ENCODE data around the gene WWTR1.

WWTR1 gene

DNA sequence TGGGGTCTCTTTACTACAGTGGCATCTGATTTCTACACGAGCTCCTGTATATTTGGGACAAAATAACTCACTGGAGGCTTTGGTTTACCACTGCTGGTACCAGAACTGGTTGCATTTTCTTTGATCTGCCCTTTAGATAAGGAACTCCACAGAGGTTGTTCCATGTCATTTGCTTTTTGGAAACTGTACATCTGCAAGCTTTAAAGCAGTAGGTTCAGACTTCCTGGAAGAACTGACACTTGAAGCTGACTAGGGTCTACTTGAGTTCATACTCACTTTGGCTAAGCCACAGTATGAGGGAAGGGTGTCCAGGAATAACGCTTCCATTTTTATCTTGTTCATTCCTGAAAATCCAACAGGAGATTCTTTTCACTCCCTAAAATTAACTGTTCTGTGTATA, 86.4 kb downstream of the WWTR1 start:
- Histone ChIP-seq H3K36me3 (no peaks in the 10 kb centered on the region), H3K9me3 (no peaks in the 10 kb centered on the region), H3K4me1 (ENCODE audit: control insufficient read depth in 1 of 2, insufficient read depth in 1 of 2, low read depth in 1 of 2, low read length in 1 of 2) (no peaks in the 10 kb centered on the region), H3K27ac (no peak overlapping the region), H3K4me3 (ENCODE audit: low read depth in 1 of 2, low read length in 1 of 2) (no peak overlapping the region), H3K27me3 (peaks cover 59% of the 10 kb centered on the region)
- TF ChIP-seq, protein P1, sequence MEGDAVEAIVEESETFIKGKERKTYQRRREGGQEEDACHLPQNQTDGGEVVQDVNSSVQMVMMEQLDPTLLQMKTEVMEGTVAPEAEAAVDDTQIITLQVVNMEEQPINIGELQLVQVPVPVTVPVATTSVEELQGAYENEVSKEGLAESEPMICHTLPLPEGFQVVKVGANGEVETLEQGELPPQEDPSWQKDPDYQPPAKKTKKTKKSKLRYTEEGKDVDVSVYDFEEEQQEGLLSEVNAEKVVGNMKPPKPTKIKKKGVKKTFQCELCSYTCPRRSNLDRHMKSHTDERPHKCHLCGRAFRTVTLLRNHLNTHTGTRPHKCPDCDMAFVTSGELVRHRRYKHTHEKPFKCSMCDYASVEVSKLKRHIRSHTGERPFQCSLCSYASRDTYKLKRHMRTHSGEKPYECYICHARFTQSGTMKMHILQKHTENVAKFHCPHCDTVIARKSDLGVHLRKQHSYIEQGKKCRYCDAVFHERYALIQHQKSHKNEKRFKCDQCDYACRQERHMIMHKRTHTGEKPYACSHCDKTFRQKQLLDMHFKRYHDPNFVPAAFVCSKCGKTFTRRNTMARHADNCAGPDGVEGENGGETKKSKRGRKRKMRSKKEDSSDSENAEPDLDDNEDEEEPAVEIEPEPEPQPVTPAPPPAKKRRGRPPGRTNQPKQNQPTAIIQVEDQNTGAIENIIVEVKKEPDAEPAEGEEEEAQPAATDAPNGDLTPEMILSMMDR (IDR thresholded peaks at IDR 0.05) = no peak

DNA sequence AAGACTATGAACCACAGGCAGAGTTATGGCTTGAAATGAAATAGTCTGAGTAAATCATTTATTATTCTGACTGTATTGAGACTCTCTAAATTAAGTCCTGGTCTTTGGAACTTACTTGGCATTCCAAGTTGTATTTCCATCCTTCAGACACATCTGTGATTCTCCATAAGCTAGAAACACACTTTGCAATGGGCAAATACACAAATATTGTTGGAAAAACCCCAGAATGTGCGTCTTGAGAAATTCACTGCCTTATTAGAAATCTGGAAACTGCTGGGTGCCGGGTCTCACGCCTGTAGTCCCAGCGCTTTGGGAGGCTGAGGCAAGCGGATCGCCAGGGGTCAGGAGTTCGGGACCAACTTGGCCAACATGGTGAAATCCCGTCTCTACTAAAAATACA, 87.8 kb downstream of the WWTR1 start:
- peaks cover 48% of the 10 kb centered on the region for H3K27me3 ChIP-seq
- TF ChIP-seq, protein P1 (IDR thresholded peaks at IDR 0.05) = no peak
- H3K9me3 ChIP-seq = no peaks in the 10 kb centered on the region
- no peaks in the 10 kb centered on the region for H3K4me1 ChIP-seq (ENCODE audit: control insufficient read depth in 1 of 2, insufficient read depth in 1 of 2, low read depth in 1 of 2, low read length in 1 of 2)
- no peaks in the 10 kb centered on the region for H3K36me3 ChIP-seq
- no peak overlapping the region for H3K4me3 ChIP-seq (ENCODE audit: low read depth in 1 of 2, low read length in 1 of 2)
- no peak overlapping the region for H3K27ac ChIP-seq

DNA sequence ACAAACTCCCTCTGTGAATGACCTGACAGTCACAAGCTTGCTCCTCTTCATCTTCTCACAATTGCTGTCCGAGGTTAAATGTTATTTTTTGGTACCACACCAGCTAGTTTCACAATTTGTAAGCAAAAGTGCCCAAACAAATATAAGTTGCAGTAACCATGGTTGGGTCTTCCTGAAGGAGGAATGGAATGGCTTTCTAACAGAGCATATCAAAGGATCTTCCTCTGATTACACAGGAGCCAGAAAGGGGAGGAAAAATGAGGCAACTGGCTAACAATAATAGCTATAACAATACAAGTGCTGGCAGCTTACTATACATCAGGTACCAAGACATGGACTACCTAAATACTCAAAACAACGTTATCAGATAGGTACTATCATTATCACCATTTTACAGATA, 90.4 kb downstream of the WWTR1 start:
- Histone ChIP-seq H3K36me3 (no peaks in the 10 kb centered on the region), H3K27ac (no peak overlapping the region)
- TF ChIP-seq, protein P1 (IDR thresholded peaks at IDR 0.05) = no peak

DNA sequence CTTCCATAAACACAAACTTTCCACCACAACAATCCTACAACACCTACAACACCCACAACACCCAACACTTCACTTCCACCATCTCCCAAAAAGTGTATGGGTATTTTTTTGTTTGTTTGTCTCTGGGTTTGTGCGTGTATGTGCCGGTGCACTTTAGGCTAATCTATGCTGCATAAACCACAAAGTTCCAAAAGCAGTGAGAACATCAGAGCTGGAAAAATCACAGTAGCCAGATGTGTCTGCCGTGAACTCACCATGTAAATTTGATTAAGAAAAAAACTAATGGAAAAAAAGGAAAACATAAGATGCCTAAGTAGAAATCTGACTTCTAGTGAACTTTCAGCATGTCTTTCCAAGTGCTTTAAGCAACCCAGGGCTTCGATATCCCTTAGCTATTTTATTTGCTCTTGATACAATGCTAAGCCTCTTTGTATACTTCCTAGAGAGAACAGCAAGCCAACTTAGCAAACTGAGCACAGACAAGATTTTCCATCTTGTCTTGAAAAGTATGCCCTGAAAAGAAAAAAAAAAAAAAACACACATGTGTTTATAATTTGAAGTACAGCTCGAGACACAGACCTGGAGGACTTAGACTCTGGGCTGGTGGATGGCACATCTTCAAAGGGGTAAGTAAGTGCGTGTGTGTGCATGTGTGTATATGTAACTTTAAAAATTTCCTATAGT, 91.4 kb downstream of the WWTR1 start:
- Histone ChIP-seq H3K27me3 (peaks cover 35% of the 10 kb centered on the region), H3K27ac (no peak overlapping the region), H3K4me3 (ENCODE audit: low read depth in 1 of 2, low read length in 1 of 2) (no peak overlapping the region), H3K36me3 (no peaks in the 10 kb centered on the region), H3K4me1 (ENCODE audit: control insufficient read depth in 1 of 2, insufficient read depth in 1 of 2, low read depth in 1 of 2, low read length in 1 of 2) (no peaks in the 10 kb centered on the region), H3K9me3 (no peaks in the 10 kb centered on the region)
- TF ChIP-seq, protein P1 (IDR thresholded peaks at IDR 0.05) = no peak

More for the DNA sequence above, 90.4 kb downstream of the WWTR1 start:
- no peaks in the 10 kb centered on the region for H3K4me1 ChIP-seq (ENCODE audit: control insufficient read depth in 1 of 2, insufficient read depth in 1 of 2, low read depth in 1 of 2, low read length in 1 of 2)
- no peaks in the 10 kb centered on the region for H3K9me3 ChIP-seq
- H3K4me3 ChIP-seq (ENCODE audit: low read depth in 1 of 2, low read length in 1 of 2) = no peak overlapping the region
- peaks cover 38% of the 10 kb centered on the region for H3K27me3 ChIP-seq

DNA sequence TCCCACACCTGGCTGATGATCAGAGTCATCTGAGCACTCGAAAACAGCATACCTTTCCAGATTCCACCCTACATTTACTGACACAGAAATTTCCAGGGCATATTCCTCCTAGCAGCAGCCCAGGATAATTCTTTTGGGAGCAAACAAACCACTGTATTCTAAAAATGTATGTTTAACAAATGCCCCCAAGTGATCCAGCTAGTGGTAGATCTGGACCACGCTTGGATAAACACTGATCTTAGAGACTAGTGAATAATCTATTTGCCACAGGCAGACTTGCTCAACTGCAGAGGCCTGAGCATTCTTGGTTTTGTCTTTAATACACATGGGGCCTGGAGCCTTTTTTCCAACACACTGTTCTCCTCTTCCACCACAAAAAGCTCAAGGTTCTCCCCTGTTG, 93.7 kb downstream of the WWTR1 start:
- Histone ChIP-seq H3K27ac (no peak overlapping the region), H3K4me1 (ENCODE audit: control insufficient read depth in 1 of 2, insufficient read depth in 1 of 2, low read depth in 1 of 2, low read length in 1 of 2) (no peaks in the 10 kb centered on the region)

More for the DNA sequence above, 93.7 kb downstream of the WWTR1 start:
- TF ChIP-seq, protein P1 (IDR thresholded peaks at IDR 0.05) = no peak
- Histone ChIP-seq H3K4me3 (ENCODE audit: low read depth in 1 of 2, low read length in 1 of 2) (no peak overlapping the region), H3K27me3 (peaks cover 42% of the 10 kb centered on the region), H3K36me3 (no peaks in the 10 kb centered on the region), H3K9me3 (no peaks in the 10 kb centered on the region)
